Measurements from ENCODE around the gene POR.

DNA sequence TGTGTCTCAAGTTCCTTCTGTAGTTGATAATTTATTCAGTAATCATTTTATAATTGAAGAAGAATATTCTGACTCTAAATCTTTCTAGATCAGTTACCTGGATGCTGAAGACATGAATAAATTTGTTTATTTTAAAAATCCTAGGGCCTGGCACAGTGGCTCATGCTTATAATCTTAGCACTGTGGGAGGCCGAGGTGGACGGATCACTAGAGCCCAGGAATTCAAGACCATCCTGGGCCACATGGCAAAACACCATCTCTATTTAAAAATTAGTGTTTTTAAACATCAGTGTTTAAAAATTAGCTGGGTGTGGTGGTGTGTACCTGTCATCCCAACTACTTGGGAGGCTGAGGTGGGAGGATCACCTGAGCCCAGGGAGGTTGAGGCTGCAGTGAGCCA, 9.3 kb downstream of the POR start:
- TF ChIP-seq, protein P1, sequence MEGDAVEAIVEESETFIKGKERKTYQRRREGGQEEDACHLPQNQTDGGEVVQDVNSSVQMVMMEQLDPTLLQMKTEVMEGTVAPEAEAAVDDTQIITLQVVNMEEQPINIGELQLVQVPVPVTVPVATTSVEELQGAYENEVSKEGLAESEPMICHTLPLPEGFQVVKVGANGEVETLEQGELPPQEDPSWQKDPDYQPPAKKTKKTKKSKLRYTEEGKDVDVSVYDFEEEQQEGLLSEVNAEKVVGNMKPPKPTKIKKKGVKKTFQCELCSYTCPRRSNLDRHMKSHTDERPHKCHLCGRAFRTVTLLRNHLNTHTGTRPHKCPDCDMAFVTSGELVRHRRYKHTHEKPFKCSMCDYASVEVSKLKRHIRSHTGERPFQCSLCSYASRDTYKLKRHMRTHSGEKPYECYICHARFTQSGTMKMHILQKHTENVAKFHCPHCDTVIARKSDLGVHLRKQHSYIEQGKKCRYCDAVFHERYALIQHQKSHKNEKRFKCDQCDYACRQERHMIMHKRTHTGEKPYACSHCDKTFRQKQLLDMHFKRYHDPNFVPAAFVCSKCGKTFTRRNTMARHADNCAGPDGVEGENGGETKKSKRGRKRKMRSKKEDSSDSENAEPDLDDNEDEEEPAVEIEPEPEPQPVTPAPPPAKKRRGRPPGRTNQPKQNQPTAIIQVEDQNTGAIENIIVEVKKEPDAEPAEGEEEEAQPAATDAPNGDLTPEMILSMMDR (IDR thresholded peaks at IDR 0.05), result no peak
- TF ChIP-seq POLR2AphosphoS5 (IDR thresholded peaks at IDR 0.05), result no peak
- no peak for TF ChIP-seq POLR2A (IDR thresholded peaks at IDR 0.05)
